Stimulated activated naive CD8-positive, alpha-beta T cell treated with anti-CD3 and anti-CD28 coated beads, Interleukin-15, amount 100 ng/mL, for 72 hours (primary cell): Measurements from ENCODE around the gene SH2D2A.

Experiments
- ATAC-seq: fragments of 150-1000 bp; cut with Tn5 transposase; 2 replicates; pipeline ENCODE4 v1.10.0; 2021; ENCODE audit warnings: mild to moderate bottlenecking, moderate library complexity
- DNase-seq, 2 donors: peaks; one replicate each; pipeline ENCODE4 v3.0.0; 2021 to 2022
- H3K27ac Mint-ChIP-seq, 2 donors: one replicate each; pipeline ENCODE4 v1.8.0; 2022; ENCODE audit warnings: mild to moderate bottlenecking in 2 of 2, mixed read lengths in 2 of 2, moderate library complexity in 2 of 2
- H3K27me3 Mint-ChIP-seq: one replicate; pipeline ENCODE4 v1.8.0; 2022; ENCODE audit warnings: mixed read lengths
- H3K4me1 Mint-ChIP-seq: one replicate; pipeline ENCODE4 v1.8.0; 2022; ENCODE audit warnings: mild to moderate bottlenecking, mixed read lengths
- H3K4me3 Mint-ChIP-seq, 2 donors: one replicate each; pipeline ENCODE4 v1.8.0; 2022; ENCODE audit warnings: mild to moderate bottlenecking in 2 of 2, mixed read lengths in 2 of 2, moderate library complexity in 1 of 2
- H3K9me3 Mint-ChIP-seq, 2 donors: one replicate each; pipeline ENCODE4 v1.8.0; 2022; ENCODE audit warnings: mixed read lengths in 2 of 2

SH2D2A gene

DNA sequence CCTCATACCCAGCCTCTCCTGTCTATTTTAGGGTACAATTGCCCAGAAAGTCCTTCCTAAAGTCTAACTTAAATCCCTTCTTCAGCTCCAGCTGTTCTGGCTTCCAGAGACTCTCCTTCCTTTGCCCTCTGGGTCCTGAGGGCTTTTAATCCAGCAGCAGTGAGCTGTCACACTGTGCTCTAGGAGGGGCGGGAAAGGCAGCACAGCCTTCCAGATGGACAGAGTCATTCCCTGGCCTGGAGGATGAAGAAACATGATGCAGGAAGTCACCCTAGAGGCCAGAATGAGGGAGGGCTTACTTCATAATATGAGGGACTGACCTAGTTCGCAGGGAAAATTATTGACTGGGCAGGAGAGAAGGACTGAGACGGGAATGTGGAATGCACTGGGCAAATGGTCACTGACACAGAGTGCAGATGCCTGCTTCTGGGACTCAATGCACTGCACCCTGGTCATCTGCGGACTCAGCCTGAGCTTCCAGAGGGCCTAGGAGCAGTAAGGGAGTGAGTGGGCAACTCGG is 1.3 kb downstream of the SH2D2A start:
- H3K9me3 Mint-ChIP-seq, result peaks cover 0 to under 1% of the 10 kb centered on the region in 2 donors
- peak overlapping the region; percentile 93 to 96 for H3K4me3 Mint-ChIP-seq
- peaks cover 69% of the 10 kb centered on the region for H3K4me1 Mint-ChIP-seq
- ATAC-seq (no peak), DNase-seq (no peak)
- peak overlapping the region; percentile 45 to 90 for H3K27ac Mint-ChIP-seq
- no peaks in the 10 kb centered on the region for H3K27me3 Mint-ChIP-seq

DNA sequence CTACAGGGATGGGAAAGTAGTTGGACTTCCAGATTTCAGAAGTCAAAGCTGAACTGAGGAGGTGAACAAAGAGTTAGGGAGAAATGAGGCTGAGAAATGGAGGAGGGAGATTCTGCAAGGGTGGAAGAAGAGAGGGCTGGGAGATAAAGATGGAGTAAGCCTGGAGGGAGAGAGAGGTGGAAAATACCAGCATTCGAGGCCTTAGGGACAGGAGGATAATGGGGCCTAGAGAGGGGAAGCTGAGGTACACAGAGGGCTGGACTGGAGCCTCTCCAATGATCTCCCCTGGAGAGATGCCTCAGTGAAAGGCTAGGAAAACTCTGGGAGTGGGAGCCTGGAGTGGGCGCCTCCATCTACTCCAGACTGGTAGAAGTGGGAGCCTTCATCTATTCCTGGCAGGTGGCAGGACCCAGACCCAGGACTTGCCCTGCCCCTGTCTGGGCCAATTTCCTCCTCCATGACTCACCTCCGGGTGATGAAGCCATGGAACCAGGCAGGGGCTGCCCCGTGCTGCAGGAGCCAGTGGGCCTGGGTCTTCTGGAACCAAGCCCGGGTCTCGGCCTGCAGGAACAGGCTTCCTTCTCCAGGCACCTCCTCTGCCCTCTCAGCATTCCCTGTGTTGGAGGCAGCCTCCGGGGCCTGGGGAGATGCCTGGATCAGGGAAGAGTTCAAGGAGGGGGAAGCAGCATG is 1.9 kb downstream of the SH2D2A start:
- Mint-ChIP-seq H3K4me1 (peaks cover 72% of the 10 kb centered on the region), H3K9me3 (no peaks in the 10 kb centered on the region), H3K27me3 (no peaks in the 10 kb centered on the region), H3K4me3 (peak overlapping the region; percentile 93 to 96), H3K27ac (peak overlapping the region; percentile 45 to 90)
- ATAC-seq (no peak), DNase-seq (peak in 1 of 2 donors; percentile 38)

DNA sequence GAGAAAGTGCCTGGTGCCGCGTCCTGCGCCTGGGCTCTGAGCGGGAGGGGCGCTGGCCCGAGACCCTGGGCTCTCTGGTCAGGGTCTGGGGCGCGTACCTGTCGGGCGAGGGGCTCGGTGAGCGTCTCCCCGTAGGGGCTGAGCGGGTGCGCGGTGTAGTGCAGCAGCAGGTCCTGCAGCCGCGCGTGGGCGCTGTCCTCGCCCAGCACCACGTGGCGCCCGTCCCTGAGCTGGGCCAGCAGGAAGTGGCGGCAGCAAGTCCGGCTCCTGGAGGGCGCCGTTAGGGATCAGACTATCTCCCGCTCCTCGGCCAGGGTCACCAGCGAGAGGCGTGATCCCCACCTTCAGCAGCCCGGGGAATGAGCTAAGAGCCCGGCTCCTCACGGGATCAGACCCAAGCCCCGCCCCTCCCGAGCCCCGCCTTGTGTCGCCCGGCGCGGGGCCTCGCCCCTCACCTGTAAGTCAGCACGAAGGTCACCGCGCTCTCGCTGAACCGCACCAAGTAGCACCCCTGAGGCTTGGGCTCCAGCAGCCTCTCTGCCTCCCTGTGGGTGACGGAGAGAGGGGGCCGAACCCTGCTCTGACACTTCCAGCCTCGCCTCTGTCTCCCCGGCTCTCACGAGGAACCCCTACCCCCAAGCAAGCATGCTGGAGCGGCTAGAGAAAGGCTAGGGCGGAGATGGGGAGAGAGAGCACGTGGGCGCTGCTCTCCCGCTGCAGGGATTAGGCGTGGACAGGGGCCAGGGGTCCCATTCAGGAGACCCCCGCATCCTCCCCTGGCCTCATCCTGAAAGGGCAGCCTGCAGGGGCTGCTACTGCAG is 2.7 kb downstream of the SH2D2A start:
- peak; percentile 36 for ATAC-seq
- Mint-ChIP-seq H3K9me3 (no peaks in the 10 kb centered on the region), H3K4me3 (peak overlapping the region; percentile 93 to 96), H3K27me3 (no peaks in the 10 kb centered on the region), H3K27ac (peak overlapping the region; percentile 45 to 84), H3K4me1 (peaks cover 79% of the 10 kb centered on the region)
- peak; percentile 53 to 64 for DNase-seq

DNA sequence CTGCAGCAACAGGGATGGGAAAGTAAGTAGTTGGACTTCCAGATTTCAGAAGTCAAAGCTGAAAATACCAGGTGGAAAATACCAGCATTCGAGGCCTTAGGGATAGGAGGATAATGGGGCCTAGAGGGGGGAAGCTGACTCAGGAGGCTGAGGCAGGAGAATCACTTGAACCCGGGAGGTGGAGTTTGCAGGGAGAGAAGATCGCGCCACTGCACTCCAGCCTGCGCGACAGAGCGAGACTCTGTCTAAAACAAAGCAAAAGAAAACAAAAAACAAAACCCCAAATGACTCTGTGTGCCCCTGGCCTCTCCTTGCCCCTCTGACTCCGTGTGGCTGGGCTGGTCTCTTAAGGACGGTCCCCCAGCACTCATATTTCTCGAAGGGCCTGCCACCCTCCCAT is 3.4 kb downstream of the SH2D2A start:
- Mint-ChIP-seq H3K27ac (no peak overlapping the region), H3K27me3 (no peaks in the 10 kb centered on the region), H3K4me1 (peaks cover 82% of the 10 kb centered on the region), H3K9me3 (no peaks in the 10 kb centered on the region), H3K4me3 (peak overlapping the region; percentile 93 to 96)
- DNase-seq (no peak), ATAC-seq (no peak)

DNA sequence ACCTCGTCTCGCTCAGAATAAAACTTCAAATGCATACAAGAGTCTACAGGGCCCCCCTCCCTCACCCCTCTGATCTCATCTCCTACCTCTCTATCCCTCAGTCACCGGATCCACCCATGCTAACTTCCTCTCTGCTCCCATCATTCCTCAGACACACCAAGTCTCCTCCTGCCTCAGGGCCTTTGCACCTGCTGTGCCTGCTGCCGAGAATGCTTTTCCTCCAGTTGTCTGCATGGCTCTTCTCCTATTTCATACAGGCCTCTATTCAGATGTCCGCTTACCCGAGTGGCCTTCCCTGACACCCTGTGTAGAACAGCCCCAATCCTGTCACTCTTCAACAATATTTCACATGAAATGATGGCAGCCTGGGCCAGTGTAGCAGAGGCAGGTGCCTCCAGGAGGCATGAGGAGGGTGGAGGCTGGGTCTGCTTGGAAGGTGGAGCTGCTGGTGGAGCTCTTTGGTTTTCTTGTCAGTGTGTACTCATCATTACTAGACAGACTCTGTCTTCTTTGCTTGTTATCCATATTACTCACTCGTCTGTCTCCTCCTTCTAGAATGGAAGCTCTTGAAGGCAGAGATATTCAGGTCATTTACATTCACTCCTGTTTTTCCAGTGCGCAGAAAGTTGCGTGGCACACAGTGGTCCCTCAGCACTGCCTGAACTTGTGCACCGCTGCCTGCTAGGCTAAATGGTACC is 4.2 kb downstream of the SH2D2A start:
- H3K4me1 Mint-ChIP-seq, result peaks cover 82% of the 10 kb centered on the region
- ATAC-seq (no peak), DNase-seq (no peak)
- H3K4me3 Mint-ChIP-seq, result peak overlapping the region; percentile 93 to 96
- H3K27ac Mint-ChIP-seq, result peak overlapping the region; percentile 14 to 70
- H3K9me3 Mint-ChIP-seq, result no peaks in the 10 kb centered on the region
- no peaks in the 10 kb centered on the region for H3K27me3 Mint-ChIP-seq

DNA sequence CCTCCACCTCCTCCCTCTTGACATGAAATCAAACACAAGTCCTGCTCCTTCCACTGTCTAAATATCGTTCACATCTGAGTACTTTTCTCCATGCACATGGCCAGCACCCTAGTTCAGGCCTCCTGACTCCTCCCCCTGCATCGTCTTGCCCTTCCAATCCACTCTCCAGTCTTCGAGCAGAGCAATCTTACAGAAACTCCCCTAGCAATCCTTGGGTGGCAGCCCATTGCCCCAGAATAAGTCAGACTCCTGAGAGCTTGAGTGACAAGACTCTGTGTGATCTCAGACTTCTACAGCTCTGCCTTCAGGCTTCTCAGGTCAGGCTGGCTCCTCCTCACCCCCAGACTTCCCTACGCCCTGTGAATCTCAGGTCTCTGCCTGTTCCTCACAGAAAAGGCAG is 5.5 kb downstream of the SH2D2A start:
- Mint-ChIP-seq H3K9me3 (no peaks in the 10 kb centered on the region), H3K4me1 (peaks cover 83% of the 10 kb centered on the region), H3K4me3 (peak overlapping the region; percentile 93 to 96), H3K27me3 (no peaks in the 10 kb centered on the region), H3K27ac (peak overlapping the region in 1 of 2 donors; percentile 9)
- DNase-seq (no peak), ATAC-seq (no peak)

DNA sequence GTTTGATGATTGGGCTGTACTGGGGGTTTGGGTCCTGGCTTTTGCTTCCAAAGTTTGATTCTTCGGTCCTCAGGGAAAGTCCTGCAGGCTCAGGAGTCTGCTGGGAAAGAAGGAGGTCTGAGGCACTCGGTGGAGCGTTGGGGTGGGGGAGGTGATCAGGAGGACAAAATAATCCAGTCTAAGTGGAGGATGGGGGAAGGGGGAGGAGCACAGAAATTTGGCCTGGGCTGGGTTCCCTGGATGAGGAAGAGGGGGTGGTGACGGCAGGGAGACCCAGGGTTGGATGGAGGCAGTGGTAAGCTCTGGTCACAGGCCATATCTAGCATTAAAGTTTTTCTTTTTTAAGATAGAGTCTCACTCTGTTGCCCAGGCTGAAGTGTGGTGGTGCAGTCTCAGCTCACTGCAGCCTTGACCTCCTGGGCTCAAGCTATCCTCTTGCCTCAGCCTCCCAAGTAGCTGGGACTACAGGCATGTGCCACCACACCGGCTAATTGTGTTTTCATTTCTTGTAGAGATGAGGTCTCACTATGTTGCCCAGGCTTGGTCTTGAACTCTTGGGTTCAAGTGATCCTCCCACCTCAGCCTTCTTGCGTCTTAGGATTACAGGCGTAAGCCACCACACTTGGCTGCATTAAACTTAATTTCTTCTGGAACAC is 6.8 kb downstream of the SH2D2A start:
- Mint-ChIP-seq H3K27ac (no peak overlapping the region), H3K9me3 (no peaks in the 10 kb centered on the region), H3K4me1 (peaks cover 84% of the 10 kb centered on the region), H3K4me3 (peak overlapping the region in 1 of 2 donors; percentile 7), H3K27me3 (no peaks in the 10 kb centered on the region)
- DNase-seq, result no peak
- no peak for ATAC-seq

DNA sequence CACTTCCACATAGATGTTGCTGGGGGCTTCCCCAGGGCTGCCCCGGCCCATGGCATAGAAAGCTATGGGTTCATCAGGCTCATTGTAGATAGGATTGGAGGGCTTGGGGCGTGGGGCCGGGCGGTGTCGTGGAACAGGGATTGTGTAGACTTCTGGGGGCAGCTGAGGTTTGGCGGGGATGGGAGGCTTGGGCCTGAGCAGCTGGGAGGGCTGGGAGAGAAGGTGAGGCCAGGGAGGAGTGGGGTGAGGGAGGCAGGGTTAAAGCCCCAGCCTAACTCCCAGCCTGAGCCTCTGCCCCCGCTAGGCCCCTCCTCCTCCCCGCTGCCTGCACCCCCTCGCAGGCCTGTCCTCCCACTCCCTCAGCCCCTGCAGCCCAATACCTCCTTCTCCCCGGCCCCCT is 7.4 kb downstream of the SH2D2A start:
- H3K27me3 Mint-ChIP-seq, result no peaks in the 10 kb centered on the region
- H3K4me3 Mint-ChIP-seq, result peak overlapping the region; percentile 1 to 4
- H3K4me1 Mint-ChIP-seq, result peaks cover 84% of the 10 kb centered on the region
- peak overlapping the region; percentile 44 to 85 for H3K27ac Mint-ChIP-seq
- ATAC-seq (no peak), DNase-seq (no peak)
- no peaks in the 10 kb centered on the region for H3K9me3 Mint-ChIP-seq

DNA sequence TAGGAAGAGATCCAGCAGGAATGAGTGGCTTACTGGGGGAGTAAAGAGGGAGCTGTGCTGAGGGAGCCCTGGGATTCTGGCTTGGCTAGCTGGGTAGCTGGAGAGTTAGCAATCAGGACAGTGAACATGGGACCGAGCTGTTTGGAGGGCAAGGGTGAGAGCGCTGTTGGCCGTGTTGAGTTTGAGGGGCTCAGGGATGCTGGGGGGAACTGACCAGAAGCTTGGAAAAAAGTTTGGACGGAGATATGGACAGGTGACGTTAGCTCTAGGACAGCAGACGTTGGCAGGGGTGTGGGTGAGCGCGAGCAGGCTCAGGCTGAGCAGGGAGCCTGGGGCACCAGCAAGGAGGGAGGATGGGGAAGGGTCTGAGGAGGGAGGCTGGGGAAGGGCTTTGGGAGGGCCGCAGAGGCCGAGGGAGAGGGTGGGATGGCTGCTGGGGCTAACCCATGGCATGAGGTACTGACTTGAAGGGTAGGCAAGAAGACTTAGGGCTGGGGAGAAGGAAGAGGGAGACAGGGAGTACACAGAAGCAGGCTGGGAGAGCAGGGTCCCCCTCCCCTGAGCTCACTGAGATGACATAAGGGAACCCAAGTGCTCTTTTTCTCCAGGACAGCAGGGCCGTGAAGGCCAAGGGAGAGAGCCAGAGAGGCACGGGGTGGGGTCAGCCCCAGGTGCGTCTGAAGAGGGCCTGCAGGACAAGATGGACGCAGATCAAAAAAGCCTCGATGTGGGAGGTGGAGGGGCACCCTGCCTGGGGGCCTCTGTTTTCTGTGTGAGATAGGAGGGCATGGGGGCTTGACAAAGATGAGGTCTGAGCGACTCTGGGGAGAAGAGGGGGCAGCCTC is 8.2 kb downstream of the SH2D2A start:
- DNase-seq, result no peak
- Mint-ChIP-seq H3K27me3 (no peaks in the 10 kb centered on the region), H3K4me3 (peak overlapping the region; percentile 61 to 64), H3K27ac (peak overlapping the region; percentile 90 to 96), H3K9me3 (no peaks in the 10 kb centered on the region), H3K4me1 (peaks cover 79% of the 10 kb centered on the region)
- ATAC-seq, result no peak

DNA sequence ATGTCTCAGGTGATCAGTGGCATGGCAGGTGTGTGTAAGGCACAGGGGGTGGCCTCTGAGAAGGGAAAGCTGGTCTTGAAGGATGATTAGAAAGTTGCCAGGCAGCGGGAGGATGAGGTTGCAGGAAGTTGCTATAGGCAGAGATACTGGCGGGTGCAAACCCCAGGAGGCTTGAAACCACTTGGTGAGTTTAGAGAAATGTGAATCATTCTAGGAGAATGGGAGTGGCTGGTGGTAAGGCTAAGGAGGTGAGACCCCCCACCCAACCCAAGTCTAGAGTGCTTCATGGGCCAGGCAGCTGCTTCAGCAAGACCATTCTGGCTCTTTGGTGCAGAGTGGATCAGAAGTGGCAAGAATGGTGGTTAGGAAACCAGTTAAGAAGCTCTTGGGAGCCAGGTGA is 9.0 kb downstream of the SH2D2A start:
- Mint-ChIP-seq H3K4me3 (peak overlapping the region; percentile 61 to 64), H3K9me3 (no peaks in the 10 kb centered on the region), H3K27ac (peak overlapping the region; percentile 90 to 97), H3K4me1 (peaks cover 71% of the 10 kb centered on the region), H3K27me3 (no peaks in the 10 kb centered on the region)
- ATAC-seq (peak; percentile 88), DNase-seq (peak in 1 of 2 donors; percentile 75)

DNA sequence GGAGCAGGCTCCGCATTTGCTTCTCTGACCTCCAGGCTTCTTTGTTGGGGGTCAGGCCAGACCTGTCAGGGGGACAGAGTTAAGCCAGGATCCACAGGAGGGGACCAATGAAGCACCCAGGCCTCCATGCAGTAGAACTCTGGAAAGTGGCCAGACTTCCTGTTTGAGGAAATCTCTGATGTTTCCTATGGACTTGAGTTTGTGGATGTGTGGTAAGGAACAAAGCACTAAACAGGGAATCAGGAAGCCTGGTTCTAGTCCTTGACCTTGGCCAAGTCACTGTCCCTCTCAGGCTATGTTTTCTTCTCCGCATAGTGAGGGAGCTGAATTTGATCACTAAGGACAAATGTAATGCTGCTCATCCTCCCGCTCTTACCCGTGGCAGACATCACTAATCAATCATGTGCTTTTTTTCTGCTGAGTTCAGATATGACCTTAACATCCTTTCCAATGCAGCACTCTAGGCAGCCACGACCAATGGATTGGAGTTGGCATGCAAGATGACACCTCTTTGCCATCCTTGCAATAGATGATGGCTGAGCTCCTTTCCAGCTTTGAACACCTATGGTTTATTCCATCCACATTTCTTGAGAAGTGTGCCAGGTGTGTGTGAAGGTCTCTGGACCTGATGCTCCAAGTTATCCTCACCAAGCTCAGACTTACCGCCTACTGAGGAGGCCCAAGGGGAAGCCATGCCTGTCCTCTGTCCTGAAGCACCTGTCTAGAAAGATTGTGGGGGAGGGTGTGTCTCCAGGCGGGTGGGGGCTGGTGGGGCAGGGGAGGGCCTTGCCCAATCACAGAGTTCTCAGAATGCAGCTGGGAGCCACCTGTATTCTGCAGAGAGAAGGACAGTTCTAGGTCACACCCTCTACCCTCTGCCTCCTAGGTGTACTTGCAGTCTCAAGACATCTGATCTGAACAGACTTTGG is 9.9 kb downstream of the SH2D2A start:
- Mint-ChIP-seq H3K27me3 (no peaks in the 10 kb centered on the region), H3K9me3 (no peaks in the 10 kb centered on the region), H3K4me1 (peaks cover 71% of the 10 kb centered on the region), H3K4me3 (no peak overlapping the region), H3K27ac (peak overlapping the region; percentile 90 to 97)
- no peak for DNase-seq
- no peak for ATAC-seq

DNA sequence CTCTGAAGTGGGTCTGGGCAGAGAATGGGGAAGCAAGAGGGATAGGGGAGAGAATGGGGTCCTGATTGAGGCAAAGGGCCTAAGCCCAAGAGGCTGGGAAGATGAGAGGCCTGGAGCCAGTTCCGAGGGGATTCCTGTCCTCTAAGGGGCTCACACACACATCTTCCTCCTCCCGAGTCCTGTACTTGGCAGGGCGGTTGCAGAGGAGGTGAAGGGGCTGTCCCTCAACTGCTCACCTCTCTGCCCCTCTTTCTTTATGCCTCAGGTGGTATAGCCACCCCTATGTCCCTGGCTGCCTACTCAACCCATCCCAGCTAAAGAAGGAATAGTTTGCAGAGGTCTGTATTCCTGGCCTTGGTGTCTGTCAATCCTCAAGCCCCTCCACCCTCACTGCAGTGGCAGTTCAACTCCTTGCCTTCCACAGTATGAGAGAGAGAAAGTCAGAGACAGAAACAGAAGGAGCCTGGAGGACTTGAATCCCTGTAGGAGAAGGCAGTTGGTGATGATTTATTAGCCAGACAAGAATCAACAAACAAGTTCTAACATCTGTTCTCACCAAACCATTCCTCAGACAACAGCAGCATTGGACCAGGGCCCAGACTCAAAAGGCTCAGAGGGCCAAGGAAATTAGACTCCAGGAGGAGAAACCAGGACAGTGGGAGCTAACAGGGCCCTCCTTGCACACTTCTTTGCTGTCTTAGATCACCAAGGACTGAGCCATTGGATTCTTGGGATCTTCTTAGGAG is 10.7 kb downstream of the SH2D2A start:
- peak overlapping the region; percentile 55 to 86 for H3K27ac Mint-ChIP-seq
- H3K9me3 Mint-ChIP-seq, result no peaks in the 10 kb centered on the region
- ATAC-seq (no peak), DNase-seq (no peak)
- no peak overlapping the region for H3K4me3 Mint-ChIP-seq
- no peaks in the 10 kb centered on the region for H3K27me3 Mint-ChIP-seq
- peaks cover 70% of the 10 kb centered on the region for H3K4me1 Mint-ChIP-seq

DNA sequence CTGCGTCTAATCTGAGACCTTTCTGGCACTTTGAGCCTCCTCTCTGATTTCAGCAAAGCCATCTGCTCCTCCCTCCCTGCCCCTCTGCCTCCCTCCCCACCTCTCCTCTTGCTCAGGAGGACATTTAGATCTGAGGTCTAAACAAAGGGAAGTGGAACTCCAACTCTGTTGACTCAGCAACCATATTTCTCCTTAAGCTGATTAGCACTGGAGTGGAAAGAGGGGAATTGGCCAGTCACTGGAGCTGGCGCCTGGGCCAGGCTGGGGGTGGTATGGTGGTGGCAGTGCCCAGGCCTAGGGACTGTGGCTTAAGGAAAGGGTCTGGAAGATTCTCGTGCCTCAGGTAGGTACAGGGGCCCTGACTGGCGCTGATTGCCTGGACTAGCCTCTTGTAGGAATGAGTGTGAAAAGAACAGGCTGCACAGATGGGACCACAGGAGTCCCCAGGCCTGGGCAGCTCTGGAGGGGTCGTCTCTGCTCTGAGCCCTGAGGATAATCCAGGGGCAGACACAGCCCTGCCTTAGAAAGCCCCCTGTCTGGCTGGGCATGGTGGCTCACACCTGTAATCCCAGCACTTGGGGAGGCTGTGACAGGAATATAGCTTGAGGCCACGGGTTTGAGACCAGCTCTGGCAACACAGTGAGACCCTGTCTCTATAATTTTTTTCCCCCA is 11.9 kb downstream of the SH2D2A start:
- H3K27ac Mint-ChIP-seq, result peak overlapping the region; percentile 69 to 76
- H3K4me1 Mint-ChIP-seq, result peaks cover 63% of the 10 kb centered on the region
- no peaks in the 10 kb centered on the region for H3K9me3 Mint-ChIP-seq
- DNase-seq (no peak), ATAC-seq (no peak)
- H3K4me3 Mint-ChIP-seq, result no peak overlapping the region
- no peaks in the 10 kb centered on the region for H3K27me3 Mint-ChIP-seq
